Mesendoderm (in vitro differentiated cells): ENCODE measurements around the gene NOXO1.
"Not testable (repeated sequence)": the region's sequence is repeated elsewhere in the genome, so short reads cannot be mapped to it uniquely, and the experiment has no call there.

ENCODE experiments used
- DNase-seq: peaks from one replicate; pipeline ENCODE4 v3.0.0; 2013
- H2AK5ac ChIP-seq: 2 replicates; pipeline ENCODE4 v1.6.1; 2013; ENCODE audit warnings: low read length, inconsistent platforms
- H2BK120ac ChIP-seq: 2 replicates; pipeline ENCODE4 v1.6.1; 2013; ENCODE audit warnings: low read depth, mild to moderate bottlenecking, low read length, moderate library complexity, mixed read lengths
- H2BK15ac ChIP-seq: replicated peaks from 2 replicates; pipeline ENCODE4 v1.6.1; 2013; ENCODE audit warnings: low read depth, mild to moderate bottlenecking, moderate library complexity
- H2BK5ac ChIP-seq: 2 replicates; pipeline ENCODE4 v1.6.1; 2013; ENCODE audit warnings: low read length, inconsistent platforms
- H3K18ac ChIP-seq: 2 replicates; pipeline ENCODE4 v1.6.1; 2013; ENCODE audit warnings: mild to moderate bottlenecking, low read length, mixed read lengths
- H3K23ac ChIP-seq: one replicate; pipeline ENCODE4 v1.6.1; 2013; ENCODE audit warnings: low read length
- H3K27ac ChIP-seq: 2 replicates; pipeline ENCODE4 v1.5.1; 2013; ENCODE audit warnings: low read depth, mild to moderate bottlenecking, inconsistent platforms, low read length, moderate library complexity
- H3K27me3 ChIP-seq: 2 replicates; pipeline ENCODE4 v1.6.1; 2013; ENCODE audit warnings: low read length, control low read depth, mild to moderate bottlenecking, inconsistent platforms; ENCODE audit not compliant: insufficient read depth, poor library complexity
- H3K36me3 ChIP-seq: 2 replicates; pipeline ENCODE4 v1.6.1; 2013; ENCODE audit warnings: low read length, inconsistent platforms; ENCODE audit not compliant: control insufficient read depth, insufficient read depth
- H3K4ac ChIP-seq: one replicate; pipeline ENCODE4 v1.6.1; 2013; ENCODE audit warnings: low read depth, mild to moderate bottlenecking, low read length, moderate library complexity
- H3K4me1 ChIP-seq: 2 replicates; pipeline ENCODE4 v1.6.1; 2013; ENCODE audit warnings: low read depth, low read length, inconsistent platforms; ENCODE audit not compliant: control insufficient read depth
- H3K4me2 ChIP-seq: 2 replicates; pipeline ENCODE4 v1.6.1; 2013; ENCODE audit warnings: low read length
- H3K4me3 ChIP-seq: 2 replicates; pipeline ENCODE4 v1.5.1; 2013; ENCODE audit warnings: mild to moderate bottlenecking, low read length
- H3K56ac ChIP-seq: one replicate; pipeline ENCODE4 v1.6.1; 2013; ENCODE audit warnings: low read length
- H3K79me1 ChIP-seq: 2 replicates; pipeline ENCODE4 v1.6.1; 2013; ENCODE audit warnings: low read length, inconsistent platforms
- H3K79me2 ChIP-seq: 2 replicates; pipeline ENCODE4 v1.6.1; 2013; ENCODE audit warnings: mild to moderate bottlenecking, low read length; ENCODE audit not compliant: control insufficient read depth, insufficient read depth
- H3K9ac ChIP-seq: 2 replicates; pipeline ENCODE4 v1.6.1; 2013; ENCODE audit warnings: low read length, inconsistent platforms
- H4K5ac ChIP-seq: one replicate; pipeline ENCODE4 v1.6.1; 2013; ENCODE audit warnings: low read length
- H4K8ac ChIP-seq: one replicate; pipeline ENCODE4 v1.6.1; 2013; ENCODE audit warnings: low read depth, mild to moderate bottlenecking, control low read depth, low read length, moderate library complexity
- WGBS: extraction: QIAGEN DNeasy Blood & Tissue Kit; methylation state at CpG from one replicate; pipeline ENCODE4 v1.1.7; 2013; ENCODE audit warnings: low lambda C conversion rate, missing lambda C conversion rate; ENCODE audit not compliant: insufficient coverage; ENCODE audit errors: extremely low coverage; 5-methylcytosine and 5-hydroxymethylcytosine counted together

NOXO1 gene

DNA sequence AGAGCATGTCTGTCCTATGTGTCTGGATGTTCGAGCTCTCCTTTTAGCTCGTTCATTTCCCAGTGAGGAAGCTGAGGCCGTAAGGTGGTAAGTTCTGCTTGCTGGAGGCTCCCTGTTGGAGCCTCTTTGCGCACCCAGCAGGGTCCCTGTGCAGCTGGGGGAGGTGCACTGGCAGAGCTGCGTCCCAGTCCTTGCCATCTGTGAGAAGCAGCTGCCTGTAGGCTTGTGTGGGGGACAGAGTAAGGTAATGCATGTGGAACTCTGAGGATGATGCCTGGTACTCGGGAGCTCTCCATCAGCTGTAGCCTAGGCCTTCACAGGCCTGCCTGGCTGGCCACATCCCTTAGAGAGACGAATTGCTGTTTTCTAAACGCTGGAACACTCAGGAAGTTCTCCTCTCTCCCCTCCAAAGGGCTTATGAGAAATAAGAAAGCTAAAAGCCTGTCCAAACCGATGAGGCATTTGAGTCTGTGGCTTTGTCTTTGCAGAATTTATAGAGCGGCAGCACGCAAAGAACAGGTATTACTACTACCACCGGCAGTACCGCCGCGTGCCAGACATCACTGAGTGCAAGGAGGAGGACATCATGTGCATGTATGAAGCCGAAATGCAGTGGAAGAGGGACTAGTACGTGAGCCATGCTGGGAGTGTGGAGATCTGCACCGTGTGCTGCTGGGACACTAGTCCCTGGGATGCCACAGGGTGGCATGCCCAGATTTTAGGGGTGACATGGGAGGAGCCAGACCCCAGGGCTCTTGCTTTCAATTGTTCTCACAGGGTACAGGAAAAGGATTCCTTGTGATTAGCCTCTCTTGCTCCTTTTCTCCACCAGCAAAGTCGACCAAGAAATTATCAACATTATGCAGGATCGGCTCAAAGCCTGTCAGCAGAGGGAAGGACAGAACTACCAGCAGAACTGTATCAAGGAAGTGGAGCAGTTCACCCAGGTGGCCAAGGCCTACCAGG, 20.3 kb downstream of the NOXO1 start:
- Histone ChIP-seq H3K18ac (no peak overlapping the region), H3K9ac (peak overlapping the region; percentile 98), H2AK5ac (no peak overlapping the region), H3K23ac (no peak overlapping the region), H4K5ac (no peak overlapping the region), H3K4ac (no peak overlapping the region), H3K79me2 (peaks cover 36% of the 10 kb centered on the region), H2BK5ac (no peak overlapping the region), H3K4me1 (no peaks in the 10 kb centered on the region), H3K4me2 (peak overlapping the region; percentile 12), H3K36me3 (peaks cover 15% of the 10 kb centered on the region), H3K27ac (no peak overlapping the region), H3K27me3 (no peaks in the 10 kb centered on the region), H3K79me1 (peaks cover 4% of the 10 kb centered on the region), H4K8ac (no peak overlapping the region), H3K4me3 (no peak overlapping the region), H2BK15ac (no peak overlapping the region), H3K56ac (peak overlapping the region; percentile 99), H2BK120ac (no peak overlapping the region)
- peak; percentile 76 for DNase-seq
- no CpG with 5 or more reads among the region's 20 CpGs for WGBS

- WGBS: no CpG with 5 or more reads among the region's 79 CpGs
These were observed 21.8 kb downstream of the NOXO1 start, which contains the start of gene NDUFB10 for GRCh38 chr16:1959269-1960039. TSS of gene NDUFB10 (plus strand) at chr16:1959538. CDS start at chr16:1959625, 87 bp downstream.

GRCh38 chr16:1958715-1959268, 22.5 kb downstream of the NOXO1 start:
- no CpG with 5 or more reads among the region's 14 CpGs for WGBS
- Histone ChIP-seq H2BK15ac (no peak overlapping the region), H3K23ac (no peak overlapping the region), H3K36me3 (peaks cover 15% of the 10 kb centered on the region), H3K4me2 (peak overlapping the region; percentile 29), H3K79me2 (peaks cover 17% of the 10 kb centered on the region), H3K9ac (peak overlapping the region; percentile 58), H4K5ac (no peak overlapping the region), H2BK120ac (no peak overlapping the region), H3K4me1 (no peaks in the 10 kb centered on the region), H3K79me1 (no peaks in the 10 kb centered on the region), H3K27ac (no peak overlapping the region), H2BK5ac (no peak overlapping the region), H3K4ac (no peak overlapping the region), H2AK5ac (no peak overlapping the region), H3K18ac (no peak overlapping the region), H3K4me3 (no peak overlapping the region), H3K27me3 (no peaks in the 10 kb centered on the region), H4K8ac (no peak overlapping the region), H3K56ac (peak overlapping the region; percentile 66)
- DNase-seq: no peak

More at GRCh38 chr16:1959269-1960039, 21.8 kb downstream of the NOXO1 start, which contains the start of gene NDUFB10:
- Histone ChIP-seq H3K79me2 (peaks cover 24% of the 10 kb centered on the region), H3K36me3 (peaks cover 15% of the 10 kb centered on the region), H2BK15ac (no peak within 1 kb of the TSS), H3K23ac (no peak within 1 kb of the TSS), H3K4me1 (no peaks in the 10 kb centered on the region), H3K9ac (peak within 1 kb of the TSS; percentile 98), H2AK5ac (no peak within 1 kb of the TSS), H3K4ac (peak within 1 kb of the TSS; percentile 93), H3K56ac (peak within 1 kb of the TSS; percentile 99), H4K5ac (no peak within 1 kb of the TSS), H3K4me2 (peak within 1 kb of the TSS; percentile 29), H3K27ac (peak within 1 kb of the TSS; percentile 70), H2BK120ac (peak within 1 kb of the TSS; percentile 2), H3K4me3 (peak within 1 kb of the TSS; percentile 93), H2BK5ac (peak within 1 kb of the TSS; percentile 63), H4K8ac (no peak within 1 kb of the TSS), H3K27me3 (no peaks in the 10 kb centered on the region), H3K79me1 (no peaks in the 10 kb centered on the region), H3K18ac (peak within 1 kb of the TSS; percentile 92)
- DNase-seq: peak; percentile 91

GRCh38 chr16:1958143-1958491, 23.2 kb downstream of the NOXO1 start:
- H3K18ac ChIP-seq, H3K9ac ChIP-seq, H3K27me3 ChIP-seq, DNase-seq, H3K79me1 ChIP-seq, H3K4me1 ChIP-seq, H3K4me3 ChIP-seq, H2BK15ac ChIP-seq, H3K36me3 ChIP-seq, H4K8ac ChIP-seq, H2BK120ac ChIP-seq, H4K5ac ChIP-seq, H3K27ac ChIP-seq, H3K4ac ChIP-seq, H3K4me2 ChIP-seq, H2AK5ac ChIP-seq, H3K56ac ChIP-seq, H3K23ac ChIP-seq, H2BK5ac ChIP-seq: not testable (repeated sequence)
- peaks cover 11% of the 10 kb centered on the region for H3K79me2 ChIP-seq
- WGBS: no CpG with 5 or more reads among the region's 30 CpGs

GRCh38 chr16:1957434-1958142, 23.7 kb downstream of the NOXO1 start:
- not testable (repeated sequence) for H3K36me3 ChIP-seq, DNase-seq, H3K9ac ChIP-seq, H3K18ac ChIP-seq, H4K5ac ChIP-seq, H3K27ac ChIP-seq, H3K56ac ChIP-seq, H3K4ac ChIP-seq, H3K4me1 ChIP-seq, H2BK120ac ChIP-seq, H2AK5ac ChIP-seq, H2BK5ac ChIP-seq, H3K79me1 ChIP-seq, H3K27me3 ChIP-seq, H3K23ac ChIP-seq, H3K4me2 ChIP-seq, H2BK15ac ChIP-seq, H3K4me3 ChIP-seq, H4K8ac ChIP-seq, H3K79me2 ChIP-seq
- no CpG with 5 or more reads among the region's 22 CpGs for WGBS
